GM23338 (cell line): Measurements from ENCODE around the gene MAPK6.

Source experiments
- CTCF ChIP-seq, 2 experiments: fragments of 200-600 bp in 1 of 2; sonication (generic) in 1 of 2; conservative IDR thresholded peaks; 2 replicates each; pipeline versions ENCODE4 v1.5.1 to v1.6.1; 2016 to 2017; ENCODE audit warnings: antibody characterized with exemption in 2 of 2, low read depth in 2 of 2, mild to moderate bottlenecking in 2 of 2, moderate library complexity in 1 of 2
- ETS1 ChIP-seq: IDR thresholded peaks from 2 replicates; pipeline ENCODE4 v1.6.1; 2016; ENCODE audit warnings: antibody characterized with exemption
- EZH2 ChIP-seq: fragments of 200-600 bp; sonication (generic); IDR thresholded peaks from one replicate; pipeline ENCODE4 v1.8.0; 2017; ENCODE audit warnings: antibody characterized with exemption, mild to moderate bottlenecking, low read depth; ENCODE audit not compliant: unreplicated experiment
- EZH2phosphoT487 ChIP-seq: fragments of 200-600 bp; sonication (generic); IDR thresholded peaks from one replicate; pipeline ENCODE4 v1.8.1; 2018; ENCODE audit warnings: antibody characterized with exemption; ENCODE audit not compliant: unreplicated experiment
- JUNB ChIP-seq: IDR thresholded peaks from one replicate; pipeline ENCODE4 v1.6.1; 2016; ENCODE audit warnings: antibody characterized with exemption; ENCODE audit not compliant: unreplicated experiment
- NANOG ChIP-seq: IDR thresholded peaks from 2 replicates; pipeline ENCODE4 v1.6.1; 2016; ENCODE audit warnings: antibody characterized with exemption, borderline replicate concordance
- POLR2AphosphoS5 ChIP-seq: IDR thresholded peaks from 2 replicates; pipeline ENCODE4 v1.6.1; 2016; ENCODE audit warnings: antibody characterized with exemption, low read depth
- REST ChIP-seq: IDR thresholded peaks from one replicate; pipeline ENCODE4 v1.6.1; 2018; ENCODE audit warnings: antibody characterized with exemption; ENCODE audit not compliant: unreplicated experiment
- ZNF114 ChIP-seq: fragments of 250-450 bp; sonication (Bioruptor Pico); IDR thresholded peaks from 2 replicates; pipeline ENCODE4 v1.5.0; 2020; ENCODE audit warnings: mild to moderate bottlenecking, moderate library complexity
- ZNF331 ChIP-seq: fragments of 250-450 bp; sonication (Bioruptor Pico); IDR thresholded peaks from 2 replicates; pipeline ENCODE4 v1.5.0; 2020; ENCODE audit warnings: low read depth, mild to moderate bottlenecking, moderate library complexity

GRCh38 chr15:52019394-52020220 lies 588 bp downstream of the MAPK6 start:
- TF ChIP-seq CTCF (conservative IDR thresholded peaks at IDR 0.05; ENCODE audit: low read depth in 2 of 2) (no peak), EZH2 (no peak), ZNF331 (CRISPR knock-in tag) (no peak), ZNF114 (CRISPR knock-in tag) (no peak), JUNB (no peak), POLR2AphosphoS5 (no peak), EZH2phosphoT487 (no peak), NANOG (no peak), ETS1 (no peak), REST (no peak)
